ENCODE measurements around the gene IL1A.
"Not testable (repeated sequence)": the region's sequence is repeated elsewhere in the genome, so short reads cannot be mapped to it uniquely, and the experiment has no call there.

The IL1A gene

GRCh38 chr2:112784199-112785189 lies at the start of gene IL1A:
Gene IL1A, minus strand, starts transcription at chr2:112784493. Its CDS starts 723 bp downstream, at chr2:112783770.
- no peak for DNase-seq

GRCh38 chr2:112833976-112834375 lies 49.7 kb upstream of the IL1A start:
- no peak for DNase-seq

GRCh38 chr2:112833639-112833931 lies 49.3 kb upstream of the IL1A start:
- not testable (repeated sequence) for DNase-seq

GRCh38 chr2:112832841-112833638 lies 48.7 kb upstream of the IL1A start:
- no peak for DNase-seq

- DNase-seq = no peak
These were observed 47.9 kb upstream of the IL1A start for GRCh38 chr2:112831946-112832840.

- no peak for DNase-seq
These were observed 47.2 kb upstream of the IL1A start for GRCh38 chr2:112831513-112831845.

GRCh38 chr2:112830682-112831512 lies 46.6 kb upstream of the IL1A start:
- DNase-seq = no peak

- DNase-seq = no peak
These were observed 45.8 kb upstream of the IL1A start for GRCh38 chr2:112829961-112830681.

GRCh38 chr2:112829101-112829960 lies 45.0 kb upstream of the IL1A start:
- DNase-seq = no peak

- DNase-seq = no peak
These were observed 44.0 kb upstream of the IL1A start for GRCh38 chr2:112828251-112828691.

- no peak for DNase-seq
These were observed 43.4 kb upstream of the IL1A start for GRCh38 chr2:112827604-112828185.

GRCh38 chr2:112827009-112827408 lies 42.7 kb upstream of the IL1A start:
- no peak for DNase-seq

GRCh38 chr2:112825706-112826105 lies 41.4 kb upstream of the IL1A start:
- no peak for DNase-seq

- DNase-seq = no peak
These were observed 40.4 kb upstream of the IL1A start for GRCh38 chr2:112824694-112825085.

- DNase-seq = peak in 1 of 2 donors; percentile 5
These were observed 37.4 kb upstream of the IL1A start for GRCh38 chr2:112821682-112822081.

GRCh38 chr2:112821142-112821541 lies 36.8 kb upstream of the IL1A start:
- peak; percentile 28 to 40 for DNase-seq

GRCh38 chr2:112820343-112820742 lies 36.0 kb upstream of the IL1A start:
- DNase-seq = no peak

GRCh38 chr2:112819081-112819480 lies 34.8 kb upstream of the IL1A start:
- no peak for DNase-seq

- no peak for DNase-seq
These were observed 34.0 kb upstream of the IL1A start for GRCh38 chr2:112818094-112818902.

Measured in stimulated activated CD4-positive, alpha-beta T cell treated with anti-CD3 and anti-CD28 coated beads, Interleukin-2, amount 100 ng/mL, for 48 hours (primary cell).